ENCODE measurements around the gene EPHA3.

GRCh38 chr3:89280822-89281365 is 173.5 kb downstream of the EPHA3 start:
- TF ChIP-seq CTCF (IDR thresholded peaks at IDR 0.05) (no peak), POLR2A (IDR thresholded peaks at IDR 0.05) (no peak)
